SK-N-MC (cell line): ENCODE results near the gene SDR42E1.

Source experiments
- EZH2 ChIP-seq: fragments of 200-600 bp; sonication (generic); IDR thresholded peaks from one replicate; pipeline ENCODE4 v1.6.1; 2017; ENCODE audit warnings: antibody characterized with exemption
- POLR2AphosphoS5 ChIP-seq: IDR thresholded peaks from 2 replicates; pipeline ENCODE4 v1.6.1; 2012; ENCODE audit warnings: mild to moderate bottlenecking, low read depth, low read length, borderline replicate concordance

DNA sequence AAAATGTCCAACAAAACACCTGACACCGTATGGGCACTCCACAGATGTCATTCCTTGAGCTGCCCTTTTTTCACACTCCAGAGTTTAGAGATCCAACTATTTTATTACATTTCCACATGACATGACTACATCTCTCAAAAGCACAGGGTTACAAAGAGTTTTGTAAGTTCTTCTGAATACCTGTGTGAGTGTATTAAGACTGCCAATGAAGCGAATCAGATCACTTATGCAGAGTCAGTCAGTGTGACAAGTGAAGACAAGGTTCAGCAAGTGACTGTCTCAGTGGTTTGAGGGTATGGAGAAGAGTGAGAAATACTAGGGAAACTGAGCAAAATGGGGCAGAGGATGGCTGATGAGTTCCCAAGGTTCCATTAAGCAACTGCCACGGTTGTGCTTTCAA lies 8.4 kb downstream of the SDR42E1 start:
- TF ChIP-seq EZH2 (no peak), POLR2AphosphoS5 (no peak)
